Gastrocnemius medialis (tissue), 4 donors: ENCODE measurements around the gene DHX34. TPM values are rescaled to one million over a fixed set of nuclear protein-coding genes. Genes with fewer than 3 reads are reported as not detected.
A peak's percentile ranks its signal among the peaks of the same experiment; 100 is the strongest.

ENCODE experiments used
- ATAC-seq, 2 donors: fragments of 150-250 bp; one replicate each; pipeline ENCODE4 v1.9.1; 2016
- DNase-seq, 2 donors: peaks; one replicate each; pipeline ENCODE4 v3.0.0-alpha.2; 2019
- H3K27ac ChIP-seq, 4 donors: fragments of 200-600 bp; sonication (generic); 1 replicate in 1 of 4; 2 replicates in 3 of 4; pipeline ENCODE4 v1.5.1; 2016 to 2018; ENCODE audit warnings: mild to moderate bottlenecking in 2 of 4, moderate library complexity in 1 of 4
- H3K27me3 ChIP-seq, 3 donors: fragments of 200-600 bp; sonication (generic) in 2 of 3; 1 replicate in 1 of 3; 2 replicates in 2 of 3; pipeline versions ENCODE4 v1.5.1 to v1.6.0; 2016 to 2019; ENCODE audit warnings: mild to moderate bottlenecking in 1 of 3, moderate library complexity in 1 of 3
- H3K36me3 ChIP-seq, 2 donors: fragments of 200-600 bp; sonication (generic) in 1 of 2; one replicate each; pipeline ENCODE4 v1.5.1; 2017 to 2018
- H3K4me1 ChIP-seq, 2 donors: fragments of 200-600 bp; sonication (generic) in 1 of 2; one replicate each; pipeline ENCODE4 v1.5.1; 2016 to 2017; ENCODE audit warnings: mild to moderate bottlenecking in 2 of 2
- H3K4me3 ChIP-seq, 4 donors: fragments of 200-600 bp; sonication (generic) in 3 of 4; 1 replicate in 1 of 4; 2 replicates in 3 of 4; pipeline ENCODE4 v1.5.1; 2016 to 2019; ENCODE audit warnings: mild to moderate bottlenecking in 2 of 4
- H3K9me3 ChIP-seq, 3 donors: fragments of 200-600 bp; sonication (generic) in 2 of 3; 1 replicate in 1 of 3; 2 replicates in 2 of 3; pipeline ENCODE4 v1.5.1; 2016 to 2019
- CTCF ChIP-seq, 5 experiments: fragments of 450-650 bp in 3 of 5; fragments of 200-600 bp in 2 of 5; sonication (generic) in 2 of 5; IDR thresholded peaks in 4 of 5; conservative IDR thresholded peaks in 1 of 5; 1 replicate in 4 of 5; 2 replicates in 1 of 5; pipeline ENCODE4 v1.5.1; 2016 to 2019; ENCODE audit warnings: antibody characterized with exemption in 5 of 5, mild to moderate bottlenecking in 3 of 5, moderate library complexity in 3 of 5
- POLR2A ChIP-seq, 2 donors: fragments of 450-650 bp; IDR thresholded peaks; one replicate each; pipeline ENCODE4 v1.6.1; 2017; ENCODE audit warnings: antibody characterized with exemption in 2 of 2, mild to moderate bottlenecking in 2 of 2, moderate library complexity in 2 of 2
- in situ Hi-C, 4 donors: fragments of 200-750 bp; cut with MboI; loops; one replicate each; pipeline versions ENCODE4 v1.15.0 to v1.8.0; 2017; ENCODE audit warnings: low sequenced_read_pairs in 4 of 4
- intact Hi-C: fragments of 100-400 bp; cut with DNase I; formaldehyde crosslinking; loops from one replicate; pipeline ENCODE4 v1.15.1; 2023; ENCODE audit warnings: low total_unique reads
- total RNA-seq, 4 donors: library from RNA; depleted of rRNA; stranded (reverse); fragments of >200 nt; gene quantifications; one replicate each; pipeline versions ENCODE4 v1.1.0 to v1.2.3, GENCODE V29; 2016

DHX34 gene
- total RNA-seq, 4 donors from 2014 or later = 14.3 to 19.3 (median 14.7) TPM

GRCh38 chr19:47305309-47305751 is 43.8 kb upstream of the DHX34 start:
- ATAC-seq = peak; percentile 30 to 61
- Histone ChIP-seq H3K4me3 (no peak overlapping the region), H3K4me1 (peaks cover 0 to 4% of the 10 kb centered on the region in 2 donors), H3K9me3 (no peaks in the 10 kb centered on the region), H3K36me3 (no peaks in the 10 kb centered on the region), H3K27me3 (peaks cover 0 to 5% (median 2%) of the 10 kb centered on the region in 3 donors), H3K27ac (no peak overlapping the region)
- intact Hi-C loops (no loop called here), in situ Hi-C loops (no loop called here)
- DNase-seq = peak; percentile 12 to 59
- peak; percentile 71 to 91 (median 79) for TF ChIP-seq CTCF (IDR thresholded peaks at IDR 0.05 in 4 of 5, conservative IDR thresholded peaks at IDR 0.05 in 1 of 5)
- TF ChIP-seq POLR2A (IDR thresholded peaks at IDR 0.05) = no peak

GRCh38 chr19:47306303-47306702 is 42.8 kb upstream of the DHX34 start:
- H3K9me3 ChIP-seq = no peaks in the 10 kb centered on the region
- no peak overlapping the region for H3K4me3 ChIP-seq
- peaks cover 0 to 4% of the 10 kb centered on the region in 2 donors for H3K4me1 ChIP-seq
- no peak for DNase-seq
- in situ Hi-C loops = no loop called here
- H3K27ac ChIP-seq = no peak overlapping the region
- TF ChIP-seq CTCF (IDR thresholded peaks at IDR 0.05 in 4 of 5, conservative IDR thresholded peaks at IDR 0.05 in 1 of 5) = no peak
- no peak for TF ChIP-seq POLR2A (IDR thresholded peaks at IDR 0.05)
- ATAC-seq = no peak
- H3K36me3 ChIP-seq = no peaks in the 10 kb centered on the region
- peaks cover 4 to 14% (median 12%) of the 10 kb centered on the region in 3 donors for H3K27me3 ChIP-seq
- intact Hi-C loops = no loop called here

GRCh38 chr19:47309038-47309437 is 40.1 kb upstream of the DHX34 start:
- in situ Hi-C loops = no loop called here
- Histone ChIP-seq H3K36me3 (no peaks in the 10 kb centered on the region), H3K4me3 (no peak overlapping the region), H3K4me1 (peaks cover 0 to 4% of the 10 kb centered on the region in 2 donors), H3K9me3 (no peaks in the 10 kb centered on the region), H3K27me3 (peaks cover 4 to 25% (median 13%) of the 10 kb centered on the region in 3 donors), H3K27ac (no peak overlapping the region)
- no peak for ATAC-seq
- intact Hi-C loops = no loop called here
- DNase-seq = no peak
- TF ChIP-seq CTCF (IDR thresholded peaks at IDR 0.05 in 4 of 5, conservative IDR thresholded peaks at IDR 0.05 in 1 of 5) = no peak
- no peak for TF ChIP-seq POLR2A (IDR thresholded peaks at IDR 0.05)

GRCh38 chr19:47309608-47310007 is 39.5 kb upstream of the DHX34 start, which contains the start of gene C5AR1:
Gene C5AR1, plus strand, starts transcription at chr19:47309861. Its CDS starts 35 bp downstream, at chr19:47309896.
- Histone ChIP-seq H3K9me3 (no peaks in the 10 kb centered on the region), H3K27me3 (peaks cover 4 to 25% (median 13%) of the 10 kb centered on the region in 3 donors), H3K4me3 (peak within 1 kb of the TSS in 1 of 4 donors; percentile 14), H3K36me3 (no peaks in the 10 kb centered on the region), H3K27ac (peak within 1 kb of the TSS in 1 of 4 donors; percentile 36), H3K4me1 (peaks cover 0 to 4% of the 10 kb centered on the region in 2 donors)
- intact Hi-C loops = no loop called here
- in situ Hi-C loops = no loop called here
- DNase-seq (peak in 1 of 2 donors; percentile 16), ATAC-seq (no peak)
- TF ChIP-seq CTCF (IDR thresholded peaks at IDR 0.05 in 4 of 5, conservative IDR thresholded peaks at IDR 0.05 in 1 of 5) (no peak), POLR2A (IDR thresholded peaks at IDR 0.05) (peak; percentile 14 to 42)

- Histone ChIP-seq H3K4me3 (peak overlapping the region in 1 of 4 donors; percentile 14), H3K36me3 (no peaks in the 10 kb centered on the region), H3K4me1 (peaks cover 0 to 4% of the 10 kb centered on the region in 2 donors), H3K9me3 (no peaks in the 10 kb centered on the region), H3K27ac (peak overlapping the region in 1 of 4 donors; percentile 36), H3K27me3 (peaks cover 4 to 25% (median 13%) of the 10 kb centered on the region in 3 donors)
- TF ChIP-seq POLR2A (IDR thresholded peaks at IDR 0.05) (no peak), CTCF (IDR thresholded peaks at IDR 0.05 in 4 of 5, conservative IDR thresholded peaks at IDR 0.05 in 1 of 5) (no peak)
- ATAC-seq (no peak), DNase-seq (no peak)
- in situ Hi-C loops = no loop called here
- intact Hi-C loops = no loop called here
These were observed 38.8 kb upstream of the DHX34 start for GRCh38 chr19:47310323-47310722.
